A549 (cell line): ENCODE results near the gene SEMA3A. TPM values are rescaled to one million over a fixed set of nuclear protein-coding genes. Genes with fewer than 3 reads are reported as not detected.
A peak's percentile ranks its signal among the peaks of the same experiment; 100 is the strongest.
"Not testable (repeated sequence)": the region's sequence is repeated elsewhere in the genome, so short reads cannot be mapped to it uniquely, and the experiment has no call there.

Experiments used
- ATAC-seq, 2 experiments: fragments of 200-7000 bp in 1 of 2; fragments of >200 bp in 1 of 2; cut with Nextera tagmentation in 1 of 2; cut with Tn5 transposase in 1 of 2; 3 replicates each; pipeline versions ENCODE4 v1.8.0 to v1.9.1; 2018 to 2020; ENCODE audit warnings: mild to moderate bottlenecking in 1 of 2, moderate library complexity in 1 of 2
- CTCF ChIA-PET: fragments of 300-600 bp; sonication (Branson Sonifier 250); formaldehyde crosslinking; extraction: SDS; loops from one replicate; lab custom pipeline; 2021; ENCODE audit warnings: antibody characterized with exemption, inconsistent platforms; lab: Yijun Ruan, JAX
- POLR2A ChIA-PET: fragments of 350-600 bp; formaldehyde crosslinking; extraction: SDS; loops from one replicate; lab custom pipeline; 2021; ENCODE audit warnings: antibody characterized with exemption, inconsistent platforms; lab: Yijun Ruan, JAX
- DNase-seq, 2 experiments: peaks; one replicate each; pipeline versions ENCODE4 v3.0.0 to v3.0.0-alpha.2; 2011 to 2016; ENCODE audit warnings: low read depth in 1 of 2, low spot score in 1 of 2
- FAIRE-seq: peaks from 2 replicates; lab custom pipeline; 2011; peaks lifted over from hg19 to GRCh38; lab: Jason Lieb, UNC
- H3K27ac ChIP-seq, 2 experiments: fragments of >200 bp; sonication (Bioruptor Twin); formaldehyde crosslinking; 3 replicates each; pipeline ENCODE4 v1.5.1; 2016 to 2017
- H3K4me1 ChIP-seq: fragments of >200 bp; sonication (Bioruptor Twin); formaldehyde crosslinking; 3 replicates; pipeline ENCODE4 v1.6.1; 2016
- H3K4me2 ChIP-seq: fragments of >200 bp; sonication (Bioruptor Twin); formaldehyde crosslinking; 3 replicates; pipeline ENCODE4 v1.6.1; 2016
- H3K4me3 ChIP-seq: fragments of >200 bp; sonication (Bioruptor Twin); formaldehyde crosslinking; 3 replicates; pipeline ENCODE4 v1.5.1; 2016
- H3K9me3 ChIP-seq: fragments of >200 bp; sonication (Bioruptor Twin); formaldehyde crosslinking; 3 replicates; pipeline ENCODE4 v1.6.1; 2016
- BHLHE40 ChIP-seq: IDR thresholded peaks from 2 replicates; pipeline ENCODE4 v1.6.1; 2012; ENCODE audit warnings: low read depth, low read length, inconsistent platforms
- CHD4 ChIP-seq: fragments of 200-600 bp; sonication (generic); IDR thresholded peaks from 2 replicates; pipeline ENCODE4 v1.6.1; 2016; ENCODE audit warnings: antibody characterized with exemption, mild to moderate bottlenecking, borderline replicate concordance
- ELK1 ChIP-seq: fragments of 150-350 bp; IDR thresholded peaks from 2 replicates; pipeline ENCODE4 v1.6.1; 2014; ENCODE audit warnings: low read depth, mild to moderate bottlenecking, low read length
- ESRRA ChIP-seq: fragments of 150-350 bp; IDR thresholded peaks from 2 replicates; pipeline ENCODE4 v1.6.1; 2014; ENCODE audit warnings: mild to moderate bottlenecking, low read length, borderline replicate concordance
- HMGXB4 ChIP-seq: fragments of 250-450 bp; sonication (Bioruptor Pico); IDR thresholded peaks from 2 replicates; pipeline ENCODE4 v1.5.0; 2021; ENCODE audit warnings: mild to moderate bottlenecking, moderate library complexity, borderline replicate concordance
- HOXA7 ChIP-seq: fragments of 250-450 bp; sonication (Bioruptor Pico); IDR thresholded peaks from 2 replicates; pipeline ENCODE4 v1.5.0; 2020; ENCODE audit warnings: mild to moderate bottlenecking, moderate library complexity
- HOXB13 ChIP-seq: fragments of 250-450 bp; sonication (Bioruptor Pico); IDR thresholded peaks from 2 replicates; pipeline ENCODE4 v1.5.0; 2020; ENCODE audit warnings: low read depth, mild to moderate bottlenecking, moderate library complexity
- MAFK ChIP-seq: fragments of 450-650 bp; IDR thresholded peaks from 2 replicates; pipeline ENCODE4 v1.6.1; 2014; ENCODE audit not compliant: partially characterized antibody
- NPAS2 ChIP-seq: fragments of 250-450 bp; sonication (Bioruptor Pico); IDR thresholded peaks from 2 replicates; pipeline ENCODE4 v1.8.0; 2022; ENCODE audit warnings: mild to moderate bottlenecking, moderate library complexity, borderline replicate concordance
- NR3C1 ChIP-seq: fragments of >200 bp; sonication (Bioruptor Twin); formaldehyde crosslinking; IDR thresholded peaks from 3 replicates; pipeline ENCODE4 v1.6.1; 2017
- PHF8 ChIP-seq: fragments of 200-600 bp; sonication (generic); IDR thresholded peaks from 2 replicates; pipeline ENCODE4 v1.6.1; 2016; ENCODE audit warnings: low read depth, mild to moderate bottlenecking, antibody characterized with exemption, moderate library complexity, borderline replicate concordance
- RARB ChIP-seq: fragments of 250-450 bp; sonication (Bioruptor Pico); IDR thresholded peaks from 2 replicates; pipeline ENCODE4 v1.8.0; 2021; ENCODE audit warnings: mild to moderate bottlenecking, moderate library complexity
- REST ChIP-seq: fragments of 200-600 bp; sonication (generic); IDR thresholded peaks from 2 replicates; pipeline ENCODE4 v1.6.1; 2016; ENCODE audit warnings: antibody characterized with exemption, mild to moderate bottlenecking, moderate library complexity
- RFX5 ChIP-seq: fragments of 450-650 bp; IDR thresholded peaks from 2 replicates; pipeline ENCODE4 v1.7.1; 2014; ENCODE audit warnings: antibody characterized with exemption, mild to moderate bottlenecking, moderate library complexity
- RNF2 ChIP-seq: fragments of 200-600 bp; sonication (generic); IDR thresholded peaks from 2 replicates; pipeline ENCODE4 v1.6.1; 2016; ENCODE audit warnings: low read depth, mild to moderate bottlenecking, antibody characterized with exemption, moderate library complexity, borderline replicate concordance
- USF2 ChIP-seq: fragments of 450-650 bp; IDR thresholded peaks from 2 replicates; pipeline ENCODE4 v1.6.1; 2014; ENCODE audit warnings: antibody characterized with exemption
- ZFP36 ChIP-seq: fragments of 450-650 bp; IDR thresholded peaks from 2 replicates; pipeline ENCODE4 v1.6.1; 2014; ENCODE audit warnings: borderline replicate concordance; ENCODE audit not compliant: partially characterized antibody
- ZNF302 ChIP-seq: fragments of 250-450 bp; sonication (Bioruptor Pico); IDR thresholded peaks from 2 replicates; pipeline ENCODE4 v1.9.0; 2021; ENCODE audit warnings: inconsistent platforms, mild to moderate bottlenecking, moderate library complexity
- ZSCAN20 ChIP-seq: fragments of 250-450 bp; sonication (Bioruptor Pico); IDR thresholded peaks from 2 replicates; pipeline ENCODE4 v1.8.0; 2022; ENCODE audit warnings: mild to moderate bottlenecking, moderate library complexity
- WGBS: methylation state at CpG from one replicate; pipeline ENCODE4 v1.1.6; 2017; ENCODE audit errors: missing lambda C conversion rate; 5-methylcytosine and 5-hydroxymethylcytosine counted together
- polyA plus RNA-seq, 4 experiments: library from polyadenylated mRNA; depleted of rRNA in 3 of 4; stranded (reverse); fragments of >200 nt; fragmentation: RNase III in 1 of 4; extraction: RNeasy Plus Mini Kit Qiagen cat#74134 plus additional on column Dnase treatment in 1 of 4; gene quantifications; 2 replicates in 3 of 4; 3 replicates in 1 of 4; pipeline ENCODE4 v1.2.3, GENCODE V29; 2011 to 2017

Gene SEMA3A
- polyA plus RNA-seq, 2 of the 4 experiments (the other 2 are of a cell fraction): 3.6 to 19.1 TPM

- no peak overlapping the region for H3K27ac ChIP-seq
- POLR2A ChIA-PET: no interaction called here
Observed at GRCh38 chr7:84069999-84070500, 124.5 kb downstream of the SEMA3A start.

GRCh38 chr7:84069033-84069432 lies 125.6 kb downstream of the SEMA3A start:
- Histone ChIP-seq H3K4me1 (peaks cover 19% of the 10 kb centered on the region), H3K4me2 (no peak overlapping the region), H3K4me3 (no peak overlapping the region), H3K27ac (no peak overlapping the region), H3K9me3 (no peaks in the 10 kb centered on the region)
- TF ChIP-seq NPAS2 (CRISPR knock-in tag) (no peak), CHD4 (no peak), ZSCAN20 (CRISPR knock-in tag) (no peak), REST (no peak), HMGXB4 (no peak), RFX5 (no peak), BHLHE40 (no peak), ELK1 (no peak)
- no peak for DNase-seq
- ChIA-PET POLR2A (no interaction called here), CTCF (no interaction called here)
- 73% methylated on average over 1 of the region's 1 CpG for WGBS
- FAIRE-seq: no peak
- no peak for ATAC-seq

More at GRCh38 chr7:84069999-84070500, 124.5 kb downstream of the SEMA3A start:
- H3K4me3 ChIP-seq: no peak overlapping the region
- no peak for DNase-seq
- CTCF ChIA-PET: no interaction called here
- WGBS: 75% methylated on average over 2 of the region's 2 CpGs
- H3K4me1 ChIP-seq: peaks cover 23% of the 10 kb centered on the region
- no peak for ATAC-seq
- no peak for TF ChIP-seq RNF2
- no peak for TF ChIP-seq MAFK
- no peak for TF ChIP-seq RARB (CRISPR knock-in tag)
- TF ChIP-seq PHF8: no peak
- TF ChIP-seq HOXB13 (CRISPR knock-in tag): no peak
- TF ChIP-seq ZNF302 (CRISPR knock-in tag): no peak
- TF ChIP-seq ZFP36: no peak
- TF ChIP-seq USF2: no peak
- TF ChIP-seq ZSCAN20 (CRISPR knock-in tag): no peak
- no peak for TF ChIP-seq HMGXB4
- TF ChIP-seq ESRRA: no peak
- TF ChIP-seq HOXA7: no peak
- TF ChIP-seq NR3C1: no peak
- TF ChIP-seq, all 56 proteins: peak for 0
- no peak overlapping the region for H3K4me2 ChIP-seq
- peak; percentile 93 for FAIRE-seq
- no peaks in the 10 kb centered on the region for H3K9me3 ChIP-seq

GRCh38 chr7:84062489-84062901 lies 132.1 kb downstream of the SEMA3A start:
- H3K27ac ChIP-seq: peak overlapping the region in 1 of 2 experiments; percentile 48; a peak in 2 of 6 replicates
- H3K4me2 ChIP-seq, ATAC-seq, H3K9me3 ChIP-seq, POLR2A ChIA-PET, H3K4me3 ChIP-seq, CTCF ChIA-PET, DNase-seq, FAIRE-seq: not testable (repeated sequence)
- H3K4me1 ChIP-seq: peaks cover 37% of the 10 kb centered on the region
- 96% methylated on average over 28 of the region's 28 CpGs for WGBS
